GM12878 (cell line): ENCODE measurements around the gene CRYBG3. TPM values are rescaled to one million over a fixed set of nuclear protein-coding genes. Genes with fewer than 3 reads are reported as not detected.

ENCODE experiments used
- ATAC-seq: fragments of 200-7000 bp; cut with Tn5 transposase; 3 replicates; pipeline ENCODE4 v1.9.1; 2020; ENCODE audit warnings: mild to moderate bottlenecking, moderate library complexity
- BruUV-seq: library from RNA; stranded (reverse); fragments of 400-500 nt; replicated peaks from 2 replicates; lab custom pipeline; 2021; lab: Mats Ljungman, UMichigan
- CTCF ChIA-PET: fragments of 300-600 bp; sonication (Branson Sonifier 250); formaldehyde crosslinking; extraction: SDS; loops from one replicate; lab custom pipeline; 2021; ENCODE audit warnings: inconsistent platforms; lab: Yijun Ruan, JAX
- POLR2A ChIA-PET: fragments of 350-600 bp; formaldehyde crosslinking; extraction: SDS; loops from one replicate; lab custom pipeline; 2021; ENCODE audit warnings: inconsistent platforms; lab: Charles Lee
- RAD21 ChIA-PET: fragments of 300-600 bp; sonication (Branson Sonifier 250); formaldehyde crosslinking; loops from one replicate; lab custom pipeline; 2023; ENCODE audit warnings: antibody characterized with exemption; ENCODE audit not compliant: unreplicated experiment; lab: Charles Lee
- SMC1A ChIA-PET: fragments of 300-600 bp; sonication (Branson Sonifier 250); formaldehyde crosslinking; loops from one replicate; lab custom pipeline; 2023; ENCODE audit not compliant: unreplicated experiment, uncharacterized antibody; lab: Charles Lee
- DNase-seq: peaks from one replicate; pipeline ENCODE4 v3.0.0-alpha.2; 2011; ENCODE audit warnings: low read depth, low spot score
- FAIRE-seq: peaks from 3 replicates; lab custom pipeline; 2011; peaks lifted over from hg19 to GRCh38; lab: Jason Lieb, UNC
- H2AFZ ChIP-seq: 2 replicates; pipeline ENCODE4 v1.6.0; 2011; ENCODE audit warnings: low read depth, low read length, control low read depth; ENCODE audit not compliant: control insufficient read depth
- H3K27ac ChIP-seq: 2 replicates; pipeline ENCODE4 v1.5.1; 2011; ENCODE audit warnings: control low read depth; ENCODE audit not compliant: control insufficient read depth, insufficient read depth
- H3K27me3 ChIP-seq, 2 experiments: replicated peaks in 1 of 2; 2 replicates each; pipeline versions ENCODE4 v1.6.0 to v1.6.1; 2011; ENCODE audit warnings: low read length in 1 of 2; ENCODE audit not compliant: control insufficient read depth in 2 of 2, insufficient read depth in 2 of 2
- H3K36me3 ChIP-seq, 2 experiments: 2 replicates each; pipeline ENCODE4 v1.5.1; 2011; ENCODE audit warnings: low read length in 1 of 2; ENCODE audit not compliant: control insufficient read depth in 2 of 2, insufficient read depth in 2 of 2
- H3K4me1 ChIP-seq: 2 replicates; pipeline ENCODE4 v1.6.1; 2011; ENCODE audit warnings: mild to moderate bottlenecking, low read length, moderate library complexity, mixed read lengths; ENCODE audit not compliant: control insufficient read depth, insufficient read depth
- H3K4me2 ChIP-seq: 2 replicates; pipeline ENCODE4 v1.6.0; 2011; ENCODE audit warnings: control low read depth; ENCODE audit not compliant: control insufficient read depth, insufficient read depth
- H3K4me3 ChIP-seq: fragments of 200-600 bp; sonication (generic); 2 replicates; pipeline ENCODE4 v1.5.1; 2016
- H3K79me2 ChIP-seq: 2 replicates; pipeline ENCODE4 v1.6.0; 2011; ENCODE audit warnings: low read length; ENCODE audit not compliant: control insufficient read depth, insufficient read depth
- H3K9ac ChIP-seq: 2 replicates; pipeline ENCODE4 v1.8.0; 2011; ENCODE audit warnings: low read length, control low read depth, mixed read lengths; ENCODE audit not compliant: control insufficient read depth, insufficient read depth
- H3K9me3 ChIP-seq: replicated peaks from 3 replicates; pipeline ENCODE4 v1.5.1; 2011; ENCODE audit warnings: mild to moderate bottlenecking, low read length; ENCODE audit not compliant: control insufficient read depth, insufficient read depth
- H4K20me1 ChIP-seq: 2 replicates; pipeline ENCODE4 v1.6.0; 2011; ENCODE audit not compliant: control insufficient read depth, insufficient read depth
- ASH2L ChIP-seq: fragments of 300-600, 200-600 bp; sonication (generic); IDR thresholded peaks from 2 replicates; pipeline ENCODE4 v1.6.1; 2017; ENCODE audit warnings: low read depth, mild to moderate bottlenecking, borderline replicate concordance
- ATF3 ChIP-seq: IDR thresholded peaks from 2 replicates; pipeline ENCODE4 v1.6.1; 2011; ENCODE audit warnings: low read depth, mild to moderate bottlenecking, low read length, moderate library complexity, borderline replicate concordance; ENCODE audit errors: extremely low read depth
- CBFB ChIP-seq: IDR thresholded peaks from 2 replicates; pipeline ENCODE4 v1.6.1; 2016; ENCODE audit warnings: antibody characterized with exemption, low read depth
- HDGF ChIP-seq: fragments of 450-650 bp; IDR thresholded peaks from 2 replicates; pipeline ENCODE4 v1.6.1; 2016; ENCODE audit warnings: antibody characterized with exemption
- MYB ChIP-seq: fragments of 150-350 bp; IDR thresholded peaks from 2 replicates; pipeline ENCODE4 v1.6.1; 2014; ENCODE audit warnings: mild to moderate bottlenecking, low read depth, low read length, borderline replicate concordance
- MYC ChIP-seq: IDR thresholded peaks from 2 replicates; pipeline ENCODE4 v1.6.1; 2011; ENCODE audit warnings: mild to moderate bottlenecking, low read length, moderate library complexity, inconsistent platforms; ENCODE audit not compliant: insufficient read depth, insufficient replicate concordance, insufficient read length, severe bottlenecking
- RELA ChIP-seq: fragments of 450-650 bp; IDR thresholded peaks from 2 replicates; pipeline ENCODE4 v1.8.0; 2014; ENCODE audit warnings: borderline replicate concordance; ENCODE audit not compliant: partially characterized antibody
- SUZ12 ChIP-seq: fragments of 200-600 bp; sonication (generic); IDR thresholded peaks from one replicate; pipeline ENCODE4 v1.6.1; 2018; ENCODE audit warnings: antibody characterized with exemption, mild to moderate bottlenecking; ENCODE audit not compliant: unreplicated experiment
- TCF7 ChIP-seq: IDR thresholded peaks from 2 replicates; pipeline ENCODE4 v1.6.1; 2014; ENCODE audit warnings: antibody characterized with exemption, borderline replicate concordance
- YY1 ChIP-seq: IDR thresholded peaks from 2 replicates; pipeline ENCODE4 v1.6.1; 2011; ENCODE audit warnings: low read depth, mild to moderate bottlenecking, low read length
- WGBS: methylation state at CpG from one replicate; pipeline ENCODE4 v1.1.6; 2016; ENCODE audit warnings: low lambda C conversion rate; ENCODE audit not compliant: insufficient replicate concordance, insufficient coverage; ENCODE audit errors: missing lambda C conversion rate; 5-methylcytosine and 5-hydroxymethylcytosine counted together
- in situ Hi-C: fragments of 300-500 bp; cut with MboI; formaldehyde crosslinking; loops from 9 replicates; pipeline ENCODE4 v1.14.3; 2018; ENCODE audit warnings: mixed read lengths
- intact Hi-C: fragments of 100-400 bp; cut with micrococcal nuclease; formaldehyde crosslinking; loops from one replicate; pipeline ENCODE4 v1.14.2; 2022; ENCODE audit not compliant: unreplicated experiment
- polyA plus RNA-seq, 11 experiments: library from polyadenylated mRNA; depleted of rRNA in 4 of 11; unstranded in 6 of 11; stranded (reverse) in 5 of 11; fragments of >200 nt; fragmentation: Nextera tagmentation in 4 of 11; fragmentation: Illumina TruSeq in 1 of 11; extraction: Ambion mirVana in 4 of 11; extraction: Trizol in 1 of 11; gene quantifications; 1 replicate in 1 of 11; 2 replicates in 10 of 11; pipeline versions ENCODE4 v1.2.1 to v1.2.3, GENCODE V29; 2011 to 2016; ENCODE audit warnings: inconsistent platforms in 2 of 11, missing spikeins in 2 of 11, low read depth in 1 of 11
- total RNA-seq, 4 experiments: library from RNA; depleted of rRNA in 3 of 4; stranded (reverse); fragments of >200 nt in 3 of 4; fragmentation: Illumina TruSeq in 1 of 4; extraction: Trizol in 1 of 4; gene quantifications; 2 replicates each; pipeline versions ENCODE4 v1.2.1 to v1.2.3, GENCODE V29; 2013 to 2021
- TF ChIP-seq, protein P1 (sequence below): fragments of 450-650 bp; formaldehyde crosslinking; IDR thresholded peaks from 2 replicates; pipeline ENCODE4 v1.4.0; 2020; ENCODE audit warnings: mild to moderate bottlenecking, moderate library complexity
- TF ChIP-seq, protein P2 (sequence below): fragments of 450-650 bp; IDR thresholded peaks from 2 replicates; pipeline ENCODE4 v1.6.1; 2016; ENCODE audit warnings: mild to moderate bottlenecking, moderate library complexity, borderline replicate concordance
- TF ChIP-seq, protein P3 (sequence below): fragments of 450-650 bp; IDR thresholded peaks from 2 replicates; pipeline ENCODE4 v1.6.1; 2017; ENCODE audit warnings: antibody characterized with exemption, mild to moderate bottlenecking, moderate library complexity

The CRYBG3 gene
- total and polyA plus RNA-seq, 10 of the 15 experiments (the other 5 are each of a cell fraction or from before 2014, with no cell fraction given) = 0.11 to 5.4 (median 1.6) TPM

DNA sequence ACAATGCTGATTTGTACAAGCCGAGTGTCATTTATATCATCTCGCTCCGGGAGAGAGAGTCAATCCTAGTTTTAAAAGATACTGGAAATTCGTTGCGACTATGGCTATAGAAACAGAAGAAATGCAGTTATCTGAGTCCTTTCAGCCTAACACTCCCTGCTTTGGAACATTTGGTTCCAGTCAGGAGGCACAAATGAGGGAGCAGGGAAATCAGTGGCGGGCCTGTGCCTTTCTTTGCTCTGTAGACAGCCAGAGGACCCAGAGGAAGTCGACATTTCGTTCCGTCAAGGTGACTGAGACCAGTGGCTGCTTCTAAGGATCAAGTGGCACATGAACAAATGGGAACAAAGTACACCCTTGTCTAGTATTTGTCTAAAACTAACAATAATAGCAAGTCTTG lies 151.2 kb downstream of the CRYBG3 start:
- no peak for DNase-seq
- BruUV-seq = no TSS peak
- WGBS = 99% methylated on average over 9 of the region's 9 CpGs
- TF ChIP-seq RELA = no peak
- no peak for TF ChIP-seq TCF7
- no peak for TF ChIP-seq MYC
- TF ChIP-seq ATF3 = no peak
- no peak for TF ChIP-seq MYB
- TF ChIP-seq CBFB = no peak
- no peak for TF ChIP-seq HDGF
- TF ChIP-seq, protein P1, sequence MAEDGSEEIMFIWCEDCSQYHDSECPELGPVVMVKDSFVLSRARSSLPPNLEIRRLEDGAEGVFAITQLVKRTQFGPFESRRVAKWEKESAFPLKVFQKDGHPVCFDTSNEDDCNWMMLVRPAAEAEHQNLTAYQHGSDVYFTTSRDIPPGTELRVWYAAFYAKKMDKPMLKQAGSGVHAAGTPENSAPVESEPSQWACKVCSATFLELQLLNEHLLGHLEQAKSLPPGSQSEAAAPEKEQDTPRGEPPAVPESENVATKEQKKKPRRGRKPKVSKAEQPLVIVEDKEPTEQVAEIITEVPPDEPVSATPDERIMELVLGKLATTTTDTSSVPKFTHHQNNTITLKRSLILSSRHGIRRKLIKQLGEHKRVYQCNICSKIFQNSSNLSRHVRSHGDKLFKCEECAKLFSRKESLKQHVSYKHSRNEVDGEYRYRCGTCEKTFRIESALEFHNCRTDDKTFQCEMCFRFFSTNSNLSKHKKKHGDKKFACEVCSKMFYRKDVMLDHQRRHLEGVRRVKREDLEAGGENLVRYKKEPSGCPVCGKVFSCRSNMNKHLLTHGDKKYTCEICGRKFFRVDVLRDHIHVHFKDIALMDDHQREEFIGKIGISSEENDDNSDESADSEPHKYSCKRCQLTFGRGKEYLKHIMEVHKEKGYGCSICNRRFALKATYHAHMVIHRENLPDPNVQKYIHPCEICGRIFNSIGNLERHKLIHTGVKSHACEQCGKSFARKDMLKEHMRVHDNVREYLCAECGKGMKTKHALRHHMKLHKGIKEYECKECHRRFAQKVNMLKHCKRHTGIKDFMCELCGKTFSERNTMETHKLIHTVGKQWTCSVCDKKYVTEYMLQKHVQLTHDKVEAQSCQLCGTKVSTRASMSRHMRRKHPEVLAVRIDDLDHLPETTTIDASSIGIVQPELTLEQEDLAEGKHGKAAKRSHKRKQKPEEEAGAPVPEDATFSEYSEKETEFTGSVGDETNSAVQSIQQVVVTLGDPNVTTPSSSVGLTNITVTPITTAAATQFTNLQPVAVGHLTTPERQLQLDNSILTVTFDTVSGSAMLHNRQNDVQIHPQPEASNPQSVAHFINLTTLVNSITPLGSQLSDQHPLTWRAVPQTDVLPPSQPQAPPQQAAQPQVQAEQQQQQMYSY (CRISPR knock-in tag) = no peak
- TF ChIP-seq ASH2L = no peak
- no peak for TF ChIP-seq YY1
- TF ChIP-seq, protein P2, sequence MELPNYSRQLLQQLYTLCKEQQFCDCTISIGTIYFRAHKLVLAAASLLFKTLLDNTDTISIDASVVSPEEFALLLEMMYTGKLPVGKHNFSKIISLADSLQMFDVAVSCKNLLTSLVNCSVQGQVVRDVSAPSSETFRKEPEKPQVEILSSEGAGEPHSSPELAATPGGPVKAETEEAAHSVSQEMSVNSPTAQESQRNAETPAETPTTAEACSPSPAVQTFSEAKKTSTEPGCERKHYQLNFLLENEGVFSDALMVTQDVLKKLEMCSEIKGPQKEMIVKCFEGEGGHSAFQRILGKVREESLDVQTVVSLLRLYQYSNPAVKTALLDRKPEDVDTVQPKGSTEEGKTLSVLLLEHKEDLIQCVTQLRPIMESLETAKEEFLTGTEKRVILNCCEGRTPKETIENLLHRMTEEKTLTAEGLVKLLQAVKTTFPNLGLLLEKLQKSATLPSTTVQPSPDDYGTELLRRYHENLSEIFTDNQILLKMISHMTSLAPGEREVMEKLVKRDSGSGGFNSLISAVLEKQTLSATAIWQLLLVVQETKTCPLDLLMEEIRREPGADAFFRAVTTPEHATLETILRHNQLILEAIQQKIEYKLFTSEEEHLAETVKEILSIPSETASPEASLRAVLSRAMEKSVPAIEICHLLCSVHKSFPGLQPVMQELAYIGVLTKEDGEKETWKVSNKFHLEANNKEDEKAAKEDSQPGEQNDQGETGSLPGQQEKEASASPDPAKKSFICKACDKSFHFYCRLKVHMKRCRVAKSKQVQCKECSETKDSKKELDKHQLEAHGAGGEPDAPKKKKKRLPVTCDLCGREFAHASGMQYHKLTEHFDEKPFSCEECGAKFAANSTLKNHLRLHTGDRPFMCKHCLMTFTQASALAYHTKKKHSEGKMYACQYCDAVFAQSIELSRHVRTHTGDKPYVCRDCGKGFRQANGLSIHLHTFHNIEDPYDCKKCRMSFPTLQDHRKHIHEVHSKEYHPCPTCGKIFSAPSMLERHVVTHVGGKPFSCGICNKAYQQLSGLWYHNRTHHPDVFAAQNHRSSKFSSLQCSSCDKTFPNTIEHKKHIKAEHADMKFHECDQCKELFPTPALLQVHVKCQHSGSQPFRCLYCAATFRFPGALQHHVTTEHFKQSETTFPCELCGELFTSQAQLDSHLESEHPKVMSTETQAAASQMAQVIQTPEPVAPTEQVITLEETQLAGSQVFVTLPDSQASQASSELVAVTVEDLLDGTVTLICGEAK = no peak
- TF ChIP-seq, protein P3, sequence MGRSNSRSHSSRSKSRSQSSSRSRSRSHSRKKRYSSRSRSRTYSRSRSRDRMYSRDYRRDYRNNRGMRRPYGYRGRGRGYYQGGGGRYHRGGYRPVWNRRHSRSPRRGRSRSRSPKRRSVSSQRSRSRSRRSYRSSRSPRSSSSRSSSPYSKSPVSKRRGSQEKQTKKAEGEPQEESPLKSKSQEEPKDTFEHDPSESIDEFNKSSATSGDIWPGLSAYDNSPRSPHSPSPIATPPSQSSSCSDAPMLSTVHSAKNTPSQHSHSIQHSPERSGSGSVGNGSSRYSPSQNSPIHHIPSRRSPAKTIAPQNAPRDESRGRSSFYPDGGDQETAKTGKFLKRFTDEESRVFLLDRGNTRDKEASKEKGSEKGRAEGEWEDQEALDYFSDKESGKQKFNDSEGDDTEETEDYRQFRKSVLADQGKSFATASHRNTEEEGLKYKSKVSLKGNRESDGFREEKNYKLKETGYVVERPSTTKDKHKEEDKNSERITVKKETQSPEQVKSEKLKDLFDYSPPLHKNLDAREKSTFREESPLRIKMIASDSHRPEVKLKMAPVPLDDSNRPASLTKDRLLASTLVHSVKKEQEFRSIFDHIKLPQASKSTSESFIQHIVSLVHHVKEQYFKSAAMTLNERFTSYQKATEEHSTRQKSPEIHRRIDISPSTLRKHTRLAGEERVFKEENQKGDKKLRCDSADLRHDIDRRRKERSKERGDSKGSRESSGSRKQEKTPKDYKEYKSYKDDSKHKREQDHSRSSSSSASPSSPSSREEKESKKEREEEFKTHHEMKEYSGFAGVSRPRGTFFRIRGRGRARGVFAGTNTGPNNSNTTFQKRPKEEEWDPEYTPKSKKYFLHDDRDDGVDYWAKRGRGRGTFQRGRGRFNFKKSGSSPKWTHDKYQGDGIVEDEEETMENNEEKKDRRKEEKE = no peak
- TF ChIP-seq SUZ12 = no peak

More for the DNA sequence above, 151.2 kb downstream of the CRYBG3 start:
- Histone ChIP-seq H3K4me1 (0 out of 2 replicates have a peak, but pooled peaks cover 3% of the 10 kb centered on the region), H3K9me3 (no peaks in the 10 kb centered on the region), H3K4me3 (peak overlapping the region; percentile 74), H3K79me2 (peaks cover 36% of the 10 kb centered on the region), H3K36me3 (no peaks in the 10 kb centered on the region), H4K20me1 (no peaks in the 10 kb centered on the region), H3K9ac (peak overlapping the region; percentile 86; the same call in 1 of the 2 replicates), H2AFZ (no peak overlapping the region; the same call in 1 of the 2 replicates), H3K27me3 (no peaks in the 10 kb centered on the region), H3K27ac (no peak overlapping the region), H3K4me2 (peak overlapping the region; percentile 31; the same call in 1 of the 2 replicates)
- ChIA-PET RAD21 (interaction anchor here (1.0 kb wide), 1 partner anchor 49 kb away, joined by 3 read pairs; no protein-coding TSS in a partner anchor), SMC1A (no interaction called here), CTCF (no interaction called here), POLR2A (no interaction called here)
- FAIRE-seq = no peak
- in situ Hi-C loops (no loop called here), intact Hi-C loops (loop anchor here (5.0 kb wide), 1 partner anchor 49 kb away; no protein-coding TSS in a partner anchor)
- ATAC-seq = no peak
